OCI-LY1 (cell line): Measurements from ENCODE around the gene SFTA2.

Experiments
- EZH2 ChIP-seq: fragments of 200-600 bp; sonication (generic), shearing (Covaris generic); IDR thresholded peaks from 2 replicates; pipeline ENCODE4 v1.8.0; 2017; ENCODE audit warnings: borderline replicate concordance, mixed run types, mild to moderate bottlenecking, antibody characterized with exemption, low read length, moderate library complexity, mixed read lengths
- TF ChIP-seq, protein P1 (sequence below): fragments of 200-600 bp; sonication (generic), shearing (Covaris generic); IDR thresholded peaks from 2 replicates; pipeline ENCODE4 v1.5.1; 2017; ENCODE audit warnings: mild to moderate bottlenecking, antibody characterized with exemption, low read length, moderate library complexity, mixed read lengths

GRCh38 chr6:30917487-30917886, 14.5 kb downstream of the SFTA2 start:
- TF ChIP-seq, protein P1, sequence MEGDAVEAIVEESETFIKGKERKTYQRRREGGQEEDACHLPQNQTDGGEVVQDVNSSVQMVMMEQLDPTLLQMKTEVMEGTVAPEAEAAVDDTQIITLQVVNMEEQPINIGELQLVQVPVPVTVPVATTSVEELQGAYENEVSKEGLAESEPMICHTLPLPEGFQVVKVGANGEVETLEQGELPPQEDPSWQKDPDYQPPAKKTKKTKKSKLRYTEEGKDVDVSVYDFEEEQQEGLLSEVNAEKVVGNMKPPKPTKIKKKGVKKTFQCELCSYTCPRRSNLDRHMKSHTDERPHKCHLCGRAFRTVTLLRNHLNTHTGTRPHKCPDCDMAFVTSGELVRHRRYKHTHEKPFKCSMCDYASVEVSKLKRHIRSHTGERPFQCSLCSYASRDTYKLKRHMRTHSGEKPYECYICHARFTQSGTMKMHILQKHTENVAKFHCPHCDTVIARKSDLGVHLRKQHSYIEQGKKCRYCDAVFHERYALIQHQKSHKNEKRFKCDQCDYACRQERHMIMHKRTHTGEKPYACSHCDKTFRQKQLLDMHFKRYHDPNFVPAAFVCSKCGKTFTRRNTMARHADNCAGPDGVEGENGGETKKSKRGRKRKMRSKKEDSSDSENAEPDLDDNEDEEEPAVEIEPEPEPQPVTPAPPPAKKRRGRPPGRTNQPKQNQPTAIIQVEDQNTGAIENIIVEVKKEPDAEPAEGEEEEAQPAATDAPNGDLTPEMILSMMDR = no peak
- no peak for TF ChIP-seq EZH2
